ENCODE results near the gene ALDH1A3.

DNA sequence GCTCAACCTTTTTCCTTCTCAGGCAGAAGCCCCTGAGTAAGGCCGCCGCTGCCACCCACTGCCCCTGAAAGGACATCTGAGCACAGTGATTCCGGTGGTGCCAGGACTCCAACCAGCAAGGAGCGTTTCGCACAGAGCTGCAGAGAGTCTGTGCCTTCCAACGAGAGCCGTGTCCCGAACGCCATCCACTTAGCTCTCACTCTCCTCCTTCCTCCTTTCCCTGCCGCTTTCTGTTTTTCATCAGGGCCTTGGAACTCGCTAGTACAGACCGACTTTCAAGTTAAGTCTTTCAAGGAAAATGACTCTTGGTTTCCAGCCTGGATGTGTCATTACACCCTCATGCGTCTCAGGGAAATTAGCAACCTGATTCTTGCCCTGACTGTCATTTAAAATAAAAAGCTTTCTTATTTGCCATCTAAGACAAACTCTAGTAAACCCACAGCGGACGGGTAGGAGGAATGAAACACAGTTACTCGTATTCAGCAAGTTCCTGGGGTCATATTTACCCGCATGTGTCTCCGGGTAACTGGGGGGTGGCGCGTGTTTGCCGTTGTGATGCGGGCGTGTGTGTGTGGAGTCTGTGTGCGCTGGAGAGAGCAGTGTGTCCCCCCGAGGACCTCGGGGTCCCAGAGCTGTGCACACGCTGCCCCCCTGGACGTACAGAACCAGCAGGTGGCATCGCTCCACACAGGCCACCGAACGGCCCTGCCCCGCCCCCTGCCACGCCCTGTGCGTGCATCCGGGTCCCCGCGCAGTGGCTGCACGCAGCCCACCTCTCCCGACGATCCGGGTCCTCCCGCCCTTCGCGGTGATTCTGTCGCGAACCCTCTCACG is 30.4 kb upstream of the ALDH1A3 start:
- TF ChIP-seq POLR2AphosphoS5 (IDR thresholded peaks at IDR 0.05; ENCODE audit: borderline replicate concordance, low read depth, low read length) (no peak), EZH2 (IDR thresholded peaks at IDR 0.05) (no peak), FOXP2 (optimal IDR thresholded peaks at IDR 0.05; ENCODE audit: control extremely low read depth, extremely low read length, insufficient read depth) (no peak)
